ENCODE measurements around the gene ARID1B. TPM values are rescaled to one million over a fixed set of nuclear protein-coding genes. Genes with fewer than 3 reads are reported as not detected.

Gene ARID1B
- total and polyA plus RNA-seq, 4 donors = 7.0 to 49.0 (median 24.2) TPM

DNA sequence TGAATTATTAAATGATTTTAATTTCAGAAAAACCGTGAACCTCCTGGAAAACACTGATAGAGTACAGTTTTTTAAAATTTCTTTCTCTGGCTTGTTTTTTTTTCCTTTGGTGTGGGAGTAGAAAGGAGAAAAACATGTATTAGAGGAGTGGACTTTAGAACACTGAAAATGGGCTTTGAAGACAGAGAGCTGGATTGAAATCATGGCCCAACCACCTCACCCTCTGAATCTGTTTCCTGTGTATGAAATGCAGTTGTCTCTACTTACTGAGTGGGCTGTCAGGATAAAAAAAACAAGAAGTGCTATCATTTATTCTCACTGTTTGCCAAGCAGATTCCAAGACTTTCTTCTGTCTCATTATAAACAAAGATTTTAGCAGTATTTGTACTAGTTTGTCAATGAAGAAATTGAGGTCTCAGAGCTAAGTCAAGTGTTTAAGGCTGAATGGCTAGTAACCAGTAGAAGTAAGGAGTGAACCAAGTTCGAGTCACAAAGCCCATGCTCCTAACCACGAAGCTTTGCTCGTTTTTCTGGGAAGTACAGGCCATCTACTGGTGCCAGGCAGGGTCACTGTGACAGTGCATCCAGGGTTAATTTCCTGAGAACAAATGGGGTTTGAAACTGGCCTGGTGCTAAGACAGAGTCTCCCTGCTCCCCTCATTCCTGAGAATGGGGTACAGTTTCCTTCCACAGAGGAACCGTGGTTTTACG lies 289.8 kb downstream of the ARID1B start:
- Histone ChIP-seq H3K4me3 (ENCODE audit: low read depth in 1 of 3, low read length in 3 of 3) (no peak overlapping the region), H3K4me1 (ENCODE audit: control insufficient read depth in 4 of 4, insufficient read depth in 4 of 4, low read length in 3 of 4) (peaks cover 0 to 8% (median 3%) of the 10 kb centered on the region in 4 donors), H3K27ac (ENCODE audit: low read depth in 1 of 2, low read length in 2 of 2) (no peak overlapping the region), H3K9ac (ENCODE audit: low read depth in 1 of 2, low read length in 2 of 2) (no peak overlapping the region), H3K27me3 (ENCODE audit: control insufficient read depth in 4 of 4, insufficient read depth in 4 of 4, low read length in 3 of 4) (no peaks in the 10 kb centered on the region), H3K9me3 (ENCODE audit: control insufficient read depth in 4 of 4, low read length in 3 of 4) (no peaks in the 10 kb centered on the region), H3K36me3 (ENCODE audit: control insufficient read depth in 4 of 4, insufficient read depth in 3 of 4, low read depth in 1 of 4, low read length in 3 of 4) (no peaks in the 10 kb centered on the region)
- 81% methylated on average over 6 of the region's 6 CpGs for WGBS
- no peak for TF ChIP-seq FOXA1 (IDR thresholded peaks at IDR 0.05)
- TF ChIP-seq ZBTB33 (IDR thresholded peaks at IDR 0.05) = no peak
- TF ChIP-seq NR2F2 (IDR thresholded peaks at IDR 0.05) = no peak
- TF ChIP-seq HNF4A (conservative IDR thresholded peaks at IDR 0.05) = no peak
- no peak for TF ChIP-seq EGR1 (IDR thresholded peaks at IDR 0.05; ENCODE audit: low read depth in 2 of 2)
- TF ChIP-seq HNF4G (IDR thresholded peaks at IDR 0.05) = no peak
- no peak for TF ChIP-seq TAF1 (conservative IDR thresholded peaks at IDR 0.05)
- TF ChIP-seq FOXA2 (IDR thresholded peaks at IDR 0.05) = no peak
- no peak for TF ChIP-seq SP1 (IDR thresholded peaks at IDR 0.05)
- TF ChIP-seq CTCF (IDR thresholded peaks at IDR 0.05; ENCODE audit: low read depth, low read length, missing input control) = no peak
- no peak for TF ChIP-seq RXRA (IDR thresholded peaks at IDR 0.05)
- no peak for TF ChIP-seq RAD21 (IDR thresholded peaks at IDR 0.05)
- no peak for TF ChIP-seq ATF3 (IDR thresholded peaks at IDR 0.05)
- TF ChIP-seq YY1 (IDR thresholded peaks at IDR 0.05) = no peak
- TF ChIP-seq, protein P1, sequence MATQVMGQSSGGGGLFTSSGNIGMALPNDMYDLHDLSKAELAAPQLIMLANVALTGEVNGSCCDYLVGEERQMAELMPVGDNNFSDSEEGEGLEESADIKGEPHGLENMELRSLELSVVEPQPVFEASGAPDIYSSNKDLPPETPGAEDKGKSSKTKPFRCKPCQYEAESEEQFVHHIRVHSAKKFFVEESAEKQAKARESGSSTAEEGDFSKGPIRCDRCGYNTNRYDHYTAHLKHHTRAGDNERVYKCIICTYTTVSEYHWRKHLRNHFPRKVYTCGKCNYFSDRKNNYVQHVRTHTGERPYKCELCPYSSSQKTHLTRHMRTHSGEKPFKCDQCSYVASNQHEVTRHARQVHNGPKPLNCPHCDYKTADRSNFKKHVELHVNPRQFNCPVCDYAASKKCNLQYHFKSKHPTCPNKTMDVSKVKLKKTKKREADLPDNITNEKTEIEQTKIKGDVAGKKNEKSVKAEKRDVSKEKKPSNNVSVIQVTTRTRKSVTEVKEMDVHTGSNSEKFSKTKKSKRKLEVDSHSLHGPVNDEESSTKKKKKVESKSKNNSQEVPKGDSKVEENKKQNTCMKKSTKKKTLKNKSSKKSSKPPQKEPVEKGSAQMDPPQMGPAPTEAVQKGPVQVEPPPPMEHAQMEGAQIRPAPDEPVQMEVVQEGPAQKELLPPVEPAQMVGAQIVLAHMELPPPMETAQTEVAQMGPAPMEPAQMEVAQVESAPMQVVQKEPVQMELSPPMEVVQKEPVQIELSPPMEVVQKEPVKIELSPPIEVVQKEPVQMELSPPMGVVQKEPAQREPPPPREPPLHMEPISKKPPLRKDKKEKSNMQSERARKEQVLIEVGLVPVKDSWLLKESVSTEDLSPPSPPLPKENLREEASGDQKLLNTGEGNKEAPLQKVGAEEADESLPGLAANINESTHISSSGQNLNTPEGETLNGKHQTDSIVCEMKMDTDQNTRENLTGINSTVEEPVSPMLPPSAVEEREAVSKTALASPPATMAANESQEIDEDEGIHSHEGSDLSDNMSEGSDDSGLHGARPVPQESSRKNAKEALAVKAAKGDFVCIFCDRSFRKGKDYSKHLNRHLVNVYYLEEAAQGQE (IDR thresholded peaks at IDR 0.05) = no peak
- TF ChIP-seq JUND (IDR thresholded peaks at IDR 0.05) = no peak
- no peak for DNase-seq (ENCODE audit: low spot score)

DNA sequence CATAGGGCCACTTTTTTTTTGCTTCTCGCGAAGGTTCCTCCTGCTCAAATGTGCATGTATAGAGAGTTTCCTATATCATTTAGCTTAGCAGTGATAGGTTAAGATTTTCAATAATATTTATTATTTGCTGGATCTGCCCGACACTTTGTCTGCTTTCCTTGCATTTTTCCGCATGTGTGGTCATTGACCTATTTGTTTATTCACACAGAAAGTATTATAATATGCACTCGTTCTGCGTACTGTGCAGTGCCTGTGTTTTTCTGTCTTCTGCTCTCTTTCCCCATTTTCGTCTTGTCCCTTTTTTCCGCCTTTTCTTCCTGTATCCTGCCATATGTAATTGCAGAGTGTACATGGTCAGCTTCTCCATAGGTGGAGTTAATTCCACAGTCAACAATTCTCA lies 290.3 kb downstream of the ARID1B start:
- H3K36me3 ChIP-seq (ENCODE audit: control insufficient read depth in 4 of 4, insufficient read depth in 3 of 4, low read depth in 1 of 4, low read length in 3 of 4) = no peaks in the 10 kb centered on the region
- no peak overlapping the region for H3K9ac ChIP-seq (ENCODE audit: low read depth in 1 of 2, low read length in 2 of 2)
- TF ChIP-seq, protein P1 (IDR thresholded peaks at IDR 0.05) = no peak
- TF ChIP-seq SP1 (IDR thresholded peaks at IDR 0.05) (no peak), TAF1 (conservative IDR thresholded peaks at IDR 0.05) (no peak), HNF4A (conservative IDR thresholded peaks at IDR 0.05) (no peak), MAX (IDR thresholded peaks at IDR 0.05) (no peak), EGR1 (IDR thresholded peaks at IDR 0.05; ENCODE audit: low read depth in 2 of 2) (no peak), NR2F2 (IDR thresholded peaks at IDR 0.05) (no peak), FOXA1 (IDR thresholded peaks at IDR 0.05) (no peak), RXRA (IDR thresholded peaks at IDR 0.05) (no peak), ZBTB33 (IDR thresholded peaks at IDR 0.05) (no peak), YY1 (IDR thresholded peaks at IDR 0.05) (no peak)
- DNase-seq (ENCODE audit: low spot score) = no peak
- H3K27me3 ChIP-seq (ENCODE audit: control insufficient read depth in 4 of 4, insufficient read depth in 4 of 4, low read length in 3 of 4) = no peaks in the 10 kb centered on the region
- 89% methylated on average over 8 of the region's 8 CpGs for WGBS
- H3K27ac ChIP-seq (ENCODE audit: low read depth in 1 of 2, low read length in 2 of 2) = no peak overlapping the region
- H3K9me3 ChIP-seq (ENCODE audit: control insufficient read depth in 4 of 4, low read length in 3 of 4) = no peaks in the 10 kb centered on the region
- peaks cover 0 to 8% (median 3%) of the 10 kb centered on the region in 4 donors for H3K4me1 ChIP-seq (ENCODE audit: control insufficient read depth in 4 of 4, insufficient read depth in 4 of 4, low read length in 3 of 4)
- no peak overlapping the region for H3K4me3 ChIP-seq (ENCODE audit: low read depth in 1 of 3, low read length in 3 of 3)

Data from liver (tissue), 9 donors.